Activated T-helper 1 cell treated with anti-CD3 and anti-CD28 coated beads, Interleukin-12 subunit alpha, Interleukin-12 subunit beta, Interleukin-2, Interleukin-4 antibody, amounts not matched to agents 30 ng/mL and 10 ng/mL and 1 ng/mL, durations not matched to agents 14 hours and 24 hours and 36 hours (primary cell): Measurements from ENCODE around the gene ZBED4. TPM values are rescaled to one million over a fixed set of nuclear protein-coding genes. Genes with fewer than 3 reads are reported as not detected.
"Not testable (repeated sequence)": the region's sequence is repeated elsewhere in the genome, so short reads cannot be mapped to it uniquely, and the experiment has no call there.

Experiments used
- DNase-seq: peaks from one replicate; pipeline ENCODE4 v3.0.0; 2021; ENCODE audit warnings: low spot score
- H3K27ac Mint-ChIP-seq: one replicate; pipeline ENCODE4 v1.8.0; 2021; ENCODE audit warnings: mild to moderate bottlenecking, mixed read lengths
- H3K27me3 Mint-ChIP-seq: one replicate; pipeline ENCODE4 v1.8.0; 2022; ENCODE audit warnings: mild to moderate bottlenecking, moderate library complexity, mixed read lengths; ENCODE audit not compliant: insufficient read depth
- H3K36me3 Mint-ChIP-seq: one replicate; pipeline ENCODE4 v1.8.0; 2021; ENCODE audit warnings: low read depth, mixed read lengths
- H3K4me1 Mint-ChIP-seq: one replicate; pipeline ENCODE4 v1.8.0; 2021; ENCODE audit warnings: low read depth, mixed read lengths
- H3K4me3 Mint-ChIP-seq: one replicate; pipeline ENCODE4 v1.8.0; 2021; ENCODE audit warnings: mild to moderate bottlenecking, moderate library complexity, mixed read lengths
- H3K9me3 Mint-ChIP-seq: one replicate; pipeline ENCODE4 v1.8.0; 2021; ENCODE audit warnings: mixed read lengths
- intact Hi-C: fragments of 100-400 bp; cut with micrococcal nuclease; formaldehyde crosslinking; loops from one replicate; pipeline ENCODE4 v1.15.1; 2024
- total RNA-seq: library from RNA; stranded (reverse); gene quantifications from 2 replicates; pipeline ENCODE4 v1.2.3, GENCODE V29; 2022

ZBED4 gene
- total RNA-seq, 1 donor from 2014 or later: 19.4 TPM

DNA sequence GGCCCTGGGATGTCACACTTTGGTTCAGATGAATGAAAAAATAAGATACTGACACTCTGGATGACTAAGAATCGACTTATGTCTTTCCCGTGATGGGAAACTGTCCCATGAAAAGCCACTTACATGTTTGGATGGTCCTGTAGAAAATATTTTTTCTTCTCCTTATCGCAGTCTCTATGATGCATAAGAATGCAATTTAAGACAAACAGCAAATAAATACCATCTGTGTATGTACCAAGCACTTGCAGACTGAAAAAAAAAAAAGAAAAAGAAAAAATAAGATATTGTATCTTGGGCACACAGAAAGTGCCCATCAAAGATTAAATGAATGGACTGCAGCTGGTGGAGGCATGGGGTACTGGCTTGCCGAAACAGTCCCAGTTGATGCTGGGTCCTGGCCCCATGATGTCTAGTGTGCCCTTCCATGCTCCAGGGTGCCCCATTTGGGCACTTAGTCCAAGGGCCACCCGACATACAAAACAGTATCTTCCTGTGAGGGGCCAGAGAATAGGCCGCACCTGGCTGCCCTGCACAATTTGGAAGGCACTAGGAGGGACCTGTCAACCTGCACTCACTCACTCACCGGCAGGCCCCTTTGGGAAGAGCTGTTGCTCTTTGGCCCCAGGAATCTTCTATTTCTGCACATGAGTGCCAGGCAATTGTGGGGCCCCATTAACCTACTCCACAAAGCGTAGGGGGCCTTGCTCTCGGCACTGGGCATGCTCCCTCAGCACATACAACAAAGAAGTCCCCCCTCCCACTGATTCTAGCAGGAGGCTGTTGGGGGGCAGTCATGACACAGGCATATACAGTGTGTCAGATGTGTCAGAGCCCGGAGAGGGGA, 2.5 kb upstream of the ZBED4 start:
- peak overlapping the region; percentile 75 for H3K27ac Mint-ChIP-seq
- intact Hi-C loops: loop anchor here (5.0 kb wide), 1 partner anchor 341 kb away; no protein-coding TSS in a partner anchor
- H3K4me1 Mint-ChIP-seq: peaks cover 31% of the 10 kb centered on the region
- peaks cover 8% of the 10 kb centered on the region for H3K36me3 Mint-ChIP-seq
- no peaks in the 10 kb centered on the region for H3K9me3 Mint-ChIP-seq
- peak overlapping the region; percentile 61 for H3K4me3 Mint-ChIP-seq
- no peak for DNase-seq
- peaks cover 26% of the 10 kb centered on the region for H3K27me3 Mint-ChIP-seq

DNA sequence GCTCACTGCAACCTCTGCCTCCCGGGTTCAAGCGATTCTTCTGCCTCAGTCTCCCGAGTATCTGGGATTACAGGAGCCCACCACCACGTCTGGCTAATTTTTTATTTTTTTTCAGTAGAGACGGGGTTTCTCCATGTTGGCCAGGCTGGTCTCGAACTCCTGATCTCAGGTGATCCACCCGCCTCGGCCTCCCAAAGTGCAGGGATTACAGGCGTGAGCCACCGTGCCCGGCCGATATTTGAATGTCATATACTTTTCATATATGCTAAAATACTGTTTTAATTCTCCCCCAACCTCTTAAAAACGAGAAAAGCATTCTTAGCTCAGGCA, 1.1 kb upstream of the ZBED4 start:
- not testable (repeated sequence) for DNase-seq, H3K27ac Mint-ChIP-seq, H3K9me3 Mint-ChIP-seq, H3K36me3 Mint-ChIP-seq
- Mint-ChIP-seq H3K4me1 (peaks cover 32% of the 10 kb centered on the region), H3K27me3 (peaks cover 15% of the 10 kb centered on the region), H3K4me3 (peak overlapping the region; percentile 59)
- intact Hi-C loops: loop anchor here (5.0 kb wide), 1 partner anchor 340 kb away; no protein-coding TSS in a partner anchor

DNA sequence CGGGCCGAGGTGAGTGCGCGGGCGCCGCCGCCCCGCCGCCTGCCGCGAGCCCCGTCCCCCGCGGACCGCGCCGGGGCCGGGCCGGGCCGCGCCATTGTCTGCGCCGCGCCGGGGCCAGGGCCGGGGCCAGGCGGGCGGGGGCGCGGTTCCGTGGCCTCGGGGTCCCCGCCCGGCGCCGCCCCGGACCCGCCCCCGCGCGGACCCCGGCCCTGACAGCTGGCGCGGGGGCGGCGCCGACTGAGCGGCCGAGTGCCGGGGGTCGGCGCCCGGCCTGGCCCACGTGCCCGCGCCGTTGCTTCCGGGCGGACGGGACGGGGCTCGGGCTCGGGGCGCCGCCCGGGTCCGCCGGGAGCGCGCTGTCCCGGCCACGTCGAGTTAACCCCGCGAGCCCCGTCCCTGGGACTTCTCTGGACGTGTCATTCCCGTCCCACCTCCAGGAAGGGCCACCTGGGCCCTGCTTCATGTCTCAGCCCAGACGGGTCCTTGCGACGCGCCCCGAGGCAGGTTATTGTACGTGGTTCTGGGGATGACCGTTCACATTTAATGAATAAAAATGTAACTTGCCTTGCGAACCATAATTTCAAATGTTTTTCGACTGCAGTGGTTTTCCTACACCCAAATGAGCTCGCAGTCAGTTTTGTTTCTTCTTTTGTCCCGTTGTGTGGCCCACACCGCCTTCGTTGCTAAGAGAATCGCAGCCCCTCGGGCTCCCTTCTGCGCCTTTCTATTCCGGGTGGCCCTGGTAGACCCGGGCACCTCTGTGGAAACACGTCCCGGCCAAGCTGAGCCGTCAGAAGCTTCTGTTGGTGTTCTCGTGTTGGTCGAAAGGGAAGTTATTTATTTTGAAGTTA, 562 bp downstream of the ZBED4 start:
- no peak for DNase-seq
- Mint-ChIP-seq H3K27me3 (peaks cover 8% of the 10 kb centered on the region), H3K9me3 (no peaks in the 10 kb centered on the region), H3K4me1 (peaks cover 41% of the 10 kb centered on the region), H3K27ac (peak overlapping the region; percentile 97), H3K36me3 (peaks cover 10% of the 10 kb centered on the region), H3K4me3 (peak overlapping the region; percentile 98)
- intact Hi-C loops: loop anchor here (1.0 to 5.0 kb wide), 5 partner anchors 13 to 338 kb away; partner anchors contain the start of genes ALG12 and CRELD2

DNA sequence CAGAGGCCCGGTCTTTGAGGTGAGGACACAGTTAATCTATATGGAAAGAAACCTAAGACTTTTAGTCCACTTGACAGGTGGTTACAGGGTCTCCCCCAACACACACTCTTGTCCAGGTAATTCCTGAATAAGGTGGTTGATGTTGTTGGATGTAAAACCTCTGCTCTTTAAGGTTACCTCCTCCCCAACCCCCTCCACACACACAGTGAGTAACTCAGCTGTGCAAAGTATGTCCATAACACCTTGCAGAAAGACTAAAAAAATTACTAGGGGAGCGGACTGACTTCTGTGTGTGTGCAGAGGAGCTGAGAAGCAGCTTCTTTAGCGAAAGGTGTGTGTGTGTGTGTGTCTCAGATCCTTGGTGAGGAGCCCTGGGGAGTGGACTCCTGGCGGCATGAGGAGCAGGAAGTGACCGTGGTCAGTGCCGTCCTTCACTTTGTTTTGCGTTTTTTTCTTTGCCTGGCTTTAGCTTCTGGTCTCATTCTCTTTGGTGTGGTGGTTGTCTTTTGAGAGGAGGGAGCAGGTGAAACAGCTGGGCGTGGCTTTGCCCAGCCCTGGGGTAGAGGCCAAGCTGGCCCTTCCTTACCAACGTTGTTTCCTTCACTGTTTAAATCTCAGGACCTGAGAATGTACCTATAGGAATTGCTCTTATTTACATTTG, 1.7 kb downstream of the ZBED4 start:
- Mint-ChIP-seq H3K4me1 (peaks cover 42% of the 10 kb centered on the region), H3K9me3 (no peaks in the 10 kb centered on the region), H3K27ac (peak overlapping the region; percentile 97), H3K36me3 (peaks cover 10% of the 10 kb centered on the region), H3K4me3 (peak overlapping the region; percentile 98), H3K27me3 (peaks cover 8% of the 10 kb centered on the region)
- intact Hi-C loops: no loop called here
- no peak for DNase-seq

DNA sequence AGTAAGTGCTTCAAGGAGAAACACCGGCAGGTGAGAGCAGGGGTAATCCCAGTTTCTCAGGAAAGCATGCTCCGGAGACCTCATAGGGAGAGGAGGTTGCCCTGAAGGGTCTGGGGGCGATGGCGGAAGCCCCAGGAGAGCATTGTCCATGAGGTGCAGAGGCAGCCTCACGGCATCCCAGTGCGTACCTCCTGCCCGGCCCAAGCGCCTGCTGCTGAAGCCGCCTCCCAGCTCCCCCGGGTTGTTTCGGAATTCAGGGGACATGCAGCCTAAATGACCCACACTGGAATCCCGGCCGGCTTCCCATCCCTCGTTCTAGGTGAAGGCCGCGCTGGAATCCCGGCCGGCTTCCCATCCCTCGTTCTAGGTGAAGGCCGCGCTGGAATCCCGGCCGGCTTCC, 2.7 kb downstream of the ZBED4 start:
- Mint-ChIP-seq H3K9me3 (no peaks in the 10 kb centered on the region), H3K27me3 (no peaks in the 10 kb centered on the region), H3K27ac (no peak overlapping the region), H3K36me3 (peaks cover 10% of the 10 kb centered on the region), H3K4me3 (peak overlapping the region; percentile 98), H3K4me1 (peaks cover 34% of the 10 kb centered on the region)
- no peak for DNase-seq
- intact Hi-C loops: no loop called here

DNA sequence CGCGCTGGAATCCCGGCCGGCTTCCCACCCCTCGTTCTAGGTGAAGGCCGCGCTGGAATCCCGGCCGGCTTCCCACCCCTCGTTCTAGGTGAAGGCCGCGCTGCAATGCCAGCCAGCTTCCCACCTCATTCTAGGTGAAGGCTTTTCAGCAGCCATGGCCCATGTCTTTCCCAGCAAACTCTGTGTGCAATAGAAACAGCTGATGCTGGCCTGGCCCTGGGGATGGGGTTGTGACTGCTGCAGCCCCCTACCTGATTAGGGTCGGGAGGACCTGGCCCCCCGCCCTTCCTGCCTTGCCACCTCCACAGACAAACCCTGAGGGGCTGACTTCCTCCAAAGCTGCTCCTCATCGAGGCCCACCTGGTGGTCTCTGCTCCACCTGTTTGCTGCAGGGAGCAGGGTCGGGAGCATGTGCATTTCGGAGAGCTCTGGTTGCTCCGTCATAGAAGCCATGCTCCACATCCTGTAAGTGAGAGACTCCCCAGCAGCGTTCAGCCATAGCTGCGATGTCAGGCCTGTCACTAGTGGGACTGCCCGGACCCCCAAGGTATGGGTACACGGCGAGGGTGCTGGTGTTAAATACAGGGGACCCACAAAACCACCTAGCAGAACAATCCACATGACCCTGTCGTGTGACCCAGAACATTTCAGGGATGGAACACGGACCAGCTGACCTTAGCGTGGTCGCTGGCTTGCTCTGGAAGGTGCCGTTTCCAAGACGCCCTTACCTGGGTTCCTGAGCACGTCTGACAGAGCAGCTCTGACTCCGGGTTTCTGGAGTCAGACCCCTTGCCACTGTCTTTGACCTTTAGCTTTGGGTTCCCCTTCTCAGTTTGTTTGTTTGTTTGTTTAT, 3.3 kb downstream of the ZBED4 start:
- H3K27me3 Mint-ChIP-seq: no peaks in the 10 kb centered on the region
- no peak for DNase-seq
- H3K9me3 Mint-ChIP-seq: no peaks in the 10 kb centered on the region
- intact Hi-C loops: no loop called here
- no peak overlapping the region for H3K27ac Mint-ChIP-seq
- H3K36me3 Mint-ChIP-seq: peaks cover 12% of the 10 kb centered on the region
- peaks cover 35% of the 10 kb centered on the region for H3K4me1 Mint-ChIP-seq
- no peak overlapping the region for H3K4me3 Mint-ChIP-seq

DNA sequence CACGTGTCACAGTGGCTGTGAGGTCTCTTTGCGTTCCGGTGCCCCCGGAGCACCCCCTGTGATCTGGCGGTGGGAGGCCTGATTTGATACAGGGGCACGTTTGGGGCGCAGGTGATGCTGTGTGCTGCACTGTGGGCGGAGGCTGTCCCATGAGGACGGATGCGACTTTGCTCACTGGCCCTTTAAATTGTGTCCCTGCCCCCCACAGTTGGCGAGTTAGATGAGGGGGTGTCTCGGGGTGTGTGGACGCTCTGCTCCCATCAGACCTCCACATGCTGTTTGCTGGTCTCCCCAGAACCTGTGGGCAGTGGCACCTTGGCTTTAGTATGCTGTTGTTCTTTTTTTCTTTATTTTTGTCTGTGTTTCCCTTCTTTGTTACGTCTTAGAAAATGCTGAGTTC, 5.2 kb downstream of the ZBED4 start:
- intact Hi-C loops: no loop called here
- no peaks in the 10 kb centered on the region for H3K27me3 Mint-ChIP-seq
- no peak overlapping the region for H3K27ac Mint-ChIP-seq
- H3K4me1 Mint-ChIP-seq: peaks cover 38% of the 10 kb centered on the region
- H3K4me3 Mint-ChIP-seq: no peak overlapping the region
- peaks cover 13% of the 10 kb centered on the region for H3K36me3 Mint-ChIP-seq
- H3K9me3 Mint-ChIP-seq: no peaks in the 10 kb centered on the region
- no peak for DNase-seq

DNA sequence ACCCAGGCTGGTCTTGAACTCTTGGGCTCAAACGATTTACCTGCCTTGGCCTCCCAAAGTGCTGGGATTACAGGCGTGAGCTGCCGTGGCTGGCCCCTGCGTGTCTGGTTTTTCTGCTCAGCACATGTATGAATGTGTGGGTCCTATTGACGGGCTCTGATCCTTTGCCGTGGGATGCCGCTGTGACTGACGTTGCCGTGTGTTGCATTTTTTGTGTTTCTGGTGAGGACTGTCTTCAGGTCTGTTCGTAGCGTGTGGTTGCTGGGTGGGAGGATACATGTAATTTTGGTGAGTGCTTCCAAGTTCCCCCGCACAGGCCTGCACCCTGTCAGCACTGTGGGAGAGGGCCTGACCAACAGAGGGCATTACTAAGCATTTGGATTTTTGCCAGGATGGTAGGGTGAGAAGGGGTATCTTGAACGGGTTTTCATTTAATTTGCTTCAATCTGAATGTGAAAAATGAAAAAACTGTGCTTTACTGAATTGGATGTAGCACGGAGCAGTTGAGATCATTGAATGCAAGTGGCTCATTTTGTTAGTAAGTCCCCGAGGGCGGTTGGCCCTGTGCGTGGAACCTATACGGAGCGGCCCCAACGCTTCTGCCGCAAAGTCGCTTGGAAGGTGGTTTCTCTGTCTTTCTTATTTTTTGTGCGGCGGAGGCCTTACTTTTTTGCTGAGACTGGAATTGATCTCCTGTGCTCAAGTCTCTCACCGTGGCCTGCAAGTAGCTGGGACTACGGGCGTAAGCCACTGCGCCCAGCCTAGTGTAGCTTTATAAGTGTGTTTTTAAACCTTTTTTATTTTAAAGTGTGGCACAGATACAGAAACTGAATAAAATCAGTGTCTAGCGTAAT, 8.2 kb downstream of the ZBED4 start:
- no peak overlapping the region for H3K27ac Mint-ChIP-seq
- H3K4me1 Mint-ChIP-seq: peaks cover 27% of the 10 kb centered on the region

DNA sequence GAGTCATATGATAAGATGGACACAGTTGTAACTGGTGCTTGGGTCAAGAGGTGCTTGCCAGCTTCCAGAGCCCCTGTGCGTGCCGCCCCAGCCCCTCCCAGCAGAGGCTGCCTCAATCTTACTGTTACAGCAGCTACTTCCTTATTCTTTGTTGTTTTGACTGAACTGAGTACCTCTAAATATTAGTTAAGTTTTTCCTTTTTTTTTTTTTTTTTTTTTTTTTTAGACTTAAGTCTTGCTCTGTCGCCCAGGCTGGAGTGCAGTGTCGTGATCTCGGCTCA, 8.8 kb downstream of the ZBED4 start:
- DNase-seq: no peak
- Mint-ChIP-seq H3K36me3 (peaks cover 29% of the 10 kb centered on the region), H3K4me3 (no peak overlapping the region), H3K9me3 (peaks cover 20% of the 10 kb centered on the region), H3K4me1 (peaks cover 33% of the 10 kb centered on the region), H3K27ac (no peak overlapping the region), H3K27me3 (no peaks in the 10 kb centered on the region)
- intact Hi-C loops: no loop called here

More for the DNA sequence above, 8.2 kb downstream of the ZBED4 start:
- Mint-ChIP-seq H3K9me3 (peaks cover 15% of the 10 kb centered on the region), H3K36me3 (peaks cover 23% of the 10 kb centered on the region), H3K27me3 (no peaks in the 10 kb centered on the region), H3K4me3 (no peak overlapping the region)
- DNase-seq: no peak
- intact Hi-C loops: no loop called here

DNA sequence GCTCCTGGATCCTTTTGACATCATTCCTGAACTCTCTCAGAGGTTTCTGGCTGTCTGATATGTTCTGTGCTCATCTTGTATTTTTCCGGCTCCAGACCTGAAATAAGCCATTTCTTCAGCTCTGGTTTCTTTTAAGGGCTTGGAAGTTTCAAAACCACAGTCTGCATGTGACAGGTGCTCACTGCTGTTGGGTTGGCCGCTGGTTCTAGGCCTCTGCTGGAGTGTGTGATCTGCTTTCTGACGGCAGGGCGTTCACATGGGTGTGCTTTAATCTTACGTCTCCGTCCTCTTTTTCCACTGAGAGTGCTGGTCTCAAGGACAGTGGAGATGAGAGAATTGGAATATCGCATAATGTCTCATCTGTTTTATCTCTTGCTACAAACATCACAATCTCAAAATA, 10.3 kb downstream of the ZBED4 start:
- intact Hi-C loops: no loop called here
- peaks cover 40% of the 10 kb centered on the region for H3K36me3 Mint-ChIP-seq
- H3K9me3 Mint-ChIP-seq: peaks cover 21% of the 10 kb centered on the region
- H3K27ac Mint-ChIP-seq: no peak overlapping the region
- no peaks in the 10 kb centered on the region for H3K27me3 Mint-ChIP-seq
- H3K4me3 Mint-ChIP-seq: no peak overlapping the region
- DNase-seq: no peak
- peaks cover 40% of the 10 kb centered on the region for H3K4me1 Mint-ChIP-seq

DNA sequence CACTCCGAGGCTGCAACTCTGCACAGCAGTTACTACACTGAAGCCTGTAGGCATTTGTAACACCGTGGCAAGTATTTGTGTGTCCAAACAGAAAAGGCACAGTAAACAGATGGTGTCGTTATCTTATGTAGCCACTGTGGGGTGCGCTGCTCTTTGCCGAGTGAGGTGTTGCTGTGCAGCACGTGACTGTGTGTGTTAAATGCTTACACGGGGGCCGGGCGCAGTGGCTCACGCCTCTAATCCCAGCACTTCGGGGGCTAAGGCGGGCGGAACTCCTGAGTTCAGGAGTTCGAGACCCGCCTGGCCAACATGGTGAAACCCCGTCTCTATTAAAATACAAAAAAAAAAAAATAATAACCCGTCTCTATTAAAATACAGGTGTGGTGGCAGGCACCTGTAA, 11.5 kb downstream of the ZBED4 start:
- Mint-ChIP-seq H3K4me1 (peaks cover 47% of the 10 kb centered on the region), H3K27me3 (no peaks in the 10 kb centered on the region), H3K27ac (no peak overlapping the region), H3K9me3 (peaks cover 33% of the 10 kb centered on the region), H3K36me3 (peaks cover 50% of the 10 kb centered on the region), H3K4me3 (no peak overlapping the region)
- no peak for DNase-seq
- intact Hi-C loops: loop anchor here (5.0 kb wide), 2 partner anchors 38 to 58 kb away; partner anchors contain the start of gene BRD1
